T-helper 2 cell treated with Interferon-gamma antibody and Interleukin-4, amounts not matched to agents 5 μg/mL and 100 μg/mL, for 36 hours (primary cell): ENCODE measurements around the gene CORO1A.

Source experiments
- DNase-seq: peaks from one replicate; pipeline ENCODE4 v3.0.0; 2021; ENCODE audit warnings: low spot score
- H3K27ac Mint-ChIP-seq: one replicate; pipeline ENCODE4 v1.8.0; 2021; ENCODE audit warnings: mild to moderate bottlenecking, mixed read lengths
- H3K27me3 Mint-ChIP-seq: one replicate; pipeline ENCODE4 v1.8.0; 2021; ENCODE audit warnings: low read depth, mixed read lengths
- H3K36me3 Mint-ChIP-seq: one replicate; pipeline ENCODE4 v1.8.0; 2021; ENCODE audit warnings: low read depth, mixed read lengths
- H3K4me1 Mint-ChIP-seq: one replicate; pipeline ENCODE4 v1.8.0; 2021; ENCODE audit warnings: low read depth, mixed read lengths
- H3K4me3 Mint-ChIP-seq: one replicate; pipeline ENCODE4 v1.8.0; 2022; ENCODE audit warnings: mild to moderate bottlenecking, moderate library complexity, mixed read lengths
- H3K9me3 Mint-ChIP-seq: one replicate; pipeline ENCODE4 v1.8.0; 2021; ENCODE audit warnings: mixed read lengths

The CORO1A gene

DNA sequence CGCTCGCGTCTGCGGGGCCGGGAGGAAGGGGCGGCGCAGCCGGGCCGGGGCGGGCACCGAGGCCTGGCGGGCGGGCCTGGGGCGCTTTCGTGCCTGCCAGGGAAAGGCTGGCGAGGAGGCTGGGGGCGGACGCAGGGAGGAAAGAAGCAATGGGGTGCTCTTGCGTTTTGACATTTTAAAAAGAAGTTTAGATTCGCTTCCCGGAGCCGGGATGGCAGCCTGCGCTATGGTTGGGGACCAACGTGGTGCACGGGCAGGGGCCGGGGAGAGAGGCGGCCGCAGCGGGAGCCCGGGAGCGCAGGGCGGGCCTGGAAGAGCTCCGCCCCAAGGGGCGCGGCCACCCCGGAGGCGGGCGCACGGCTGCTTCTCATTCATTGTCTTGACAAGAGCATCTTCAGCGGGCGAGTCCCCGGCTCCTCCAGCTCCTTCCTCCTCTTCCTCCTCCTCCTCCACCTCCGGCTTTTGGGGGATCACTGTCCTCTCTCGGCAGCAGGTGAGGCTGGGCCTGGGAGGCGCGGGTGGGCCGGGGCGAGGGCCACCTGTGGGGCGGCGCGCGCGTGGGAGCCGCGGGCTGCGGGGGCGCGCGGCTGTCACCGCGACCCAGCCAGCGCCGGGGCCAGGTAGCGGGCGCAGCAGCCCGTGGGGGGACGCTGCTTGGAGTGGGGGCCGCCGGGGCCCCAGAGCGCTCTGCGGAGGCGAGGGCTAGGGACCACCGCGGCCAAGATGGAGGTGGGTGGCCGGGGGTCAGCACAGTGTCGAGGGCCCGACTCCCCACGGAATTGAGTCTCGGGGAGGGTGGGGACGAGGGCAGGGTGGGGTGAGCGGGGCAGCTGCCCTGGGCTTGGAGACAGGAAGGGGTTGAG, at the start of gene CORO1A:
TSS of gene CORO1A (plus strand) at position 370 of the 863 bp plus-strand sequence. CDS start 1,608 bp downstream, outside the sequence.
- Mint-ChIP-seq H3K9me3 (no peaks in the 10 kb centered on the region), H3K4me3 (peak within 1 kb of the TSS; percentile 100), H3K36me3 (peaks cover 44% of the 10 kb centered on the region), H3K27ac (peak within 1 kb of the TSS; percentile 97), H3K27me3 (no peaks in the 10 kb centered on the region), H3K4me1 (peaks cover 19% of the 10 kb centered on the region)
- peak; percentile 87 for DNase-seq

DNA sequence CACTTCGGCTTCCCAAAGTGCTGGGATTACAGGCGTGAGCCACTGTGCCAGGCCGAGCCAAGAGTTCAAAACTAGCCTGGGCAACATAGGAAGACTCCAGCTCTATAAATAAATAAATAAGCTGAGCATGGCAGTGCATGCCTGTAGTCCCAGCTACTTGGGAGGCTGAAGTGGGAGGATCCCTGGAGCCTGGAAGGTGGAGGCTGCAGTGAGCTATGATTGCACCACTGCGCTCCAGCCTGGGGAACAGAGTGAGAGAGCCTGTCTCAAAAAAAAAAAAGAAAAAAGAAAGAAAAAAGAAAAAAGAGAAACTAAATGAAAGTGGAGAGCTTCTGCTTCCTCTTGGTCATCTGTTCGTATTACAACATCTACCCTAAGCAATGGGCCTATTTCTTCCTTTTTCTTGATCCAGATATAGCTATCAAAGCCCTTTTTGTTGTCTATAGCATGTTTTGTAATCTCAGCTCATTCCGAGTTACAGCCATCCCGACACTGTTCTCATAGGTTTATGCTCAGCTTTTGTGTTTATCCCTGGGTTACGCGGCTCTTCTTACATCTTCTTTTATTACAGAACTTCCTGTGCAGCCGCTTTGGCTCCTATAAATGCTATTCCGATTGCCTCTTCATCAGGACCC, 46.3 kb upstream of the CORO1A start:
- H3K4me1 Mint-ChIP-seq = peaks cover 19% of the 10 kb centered on the region
- DNase-seq = no peak
- no peak overlapping the region for H3K27ac Mint-ChIP-seq
- H3K36me3 Mint-ChIP-seq = peaks cover 9% of the 10 kb centered on the region
- peaks cover 3% of the 10 kb centered on the region for H3K9me3 Mint-ChIP-seq
- H3K27me3 Mint-ChIP-seq = no peaks in the 10 kb centered on the region
- no peak overlapping the region for H3K4me3 Mint-ChIP-seq

DNA sequence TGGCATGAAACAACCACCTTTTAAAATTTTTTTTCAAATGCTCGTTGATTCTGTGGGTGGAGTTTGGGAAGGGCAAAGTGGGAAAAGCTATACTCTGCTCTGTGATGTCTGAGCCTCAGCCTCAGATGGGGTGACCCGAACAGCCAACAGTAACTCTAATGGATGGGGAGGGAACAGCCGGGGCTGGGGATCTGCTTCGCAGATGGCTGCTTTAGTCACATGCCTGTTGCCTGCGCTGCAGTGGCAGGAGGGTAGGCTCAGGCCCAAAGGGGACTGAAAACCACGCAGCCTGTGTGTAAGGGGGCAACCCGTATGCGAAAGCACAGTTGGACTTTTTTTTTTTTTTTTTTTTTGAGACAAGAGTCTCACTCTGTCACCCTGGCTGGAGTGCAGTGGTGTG, 45.5 kb upstream of the CORO1A start:
- DNase-seq = no peak
- Mint-ChIP-seq H3K4me3 (no peak overlapping the region), H3K27me3 (no peaks in the 10 kb centered on the region), H3K36me3 (peaks cover 5% of the 10 kb centered on the region), H3K9me3 (peaks cover 2% of the 10 kb centered on the region), H3K4me1 (peaks cover 16% of the 10 kb centered on the region), H3K27ac (no peak overlapping the region)

DNA sequence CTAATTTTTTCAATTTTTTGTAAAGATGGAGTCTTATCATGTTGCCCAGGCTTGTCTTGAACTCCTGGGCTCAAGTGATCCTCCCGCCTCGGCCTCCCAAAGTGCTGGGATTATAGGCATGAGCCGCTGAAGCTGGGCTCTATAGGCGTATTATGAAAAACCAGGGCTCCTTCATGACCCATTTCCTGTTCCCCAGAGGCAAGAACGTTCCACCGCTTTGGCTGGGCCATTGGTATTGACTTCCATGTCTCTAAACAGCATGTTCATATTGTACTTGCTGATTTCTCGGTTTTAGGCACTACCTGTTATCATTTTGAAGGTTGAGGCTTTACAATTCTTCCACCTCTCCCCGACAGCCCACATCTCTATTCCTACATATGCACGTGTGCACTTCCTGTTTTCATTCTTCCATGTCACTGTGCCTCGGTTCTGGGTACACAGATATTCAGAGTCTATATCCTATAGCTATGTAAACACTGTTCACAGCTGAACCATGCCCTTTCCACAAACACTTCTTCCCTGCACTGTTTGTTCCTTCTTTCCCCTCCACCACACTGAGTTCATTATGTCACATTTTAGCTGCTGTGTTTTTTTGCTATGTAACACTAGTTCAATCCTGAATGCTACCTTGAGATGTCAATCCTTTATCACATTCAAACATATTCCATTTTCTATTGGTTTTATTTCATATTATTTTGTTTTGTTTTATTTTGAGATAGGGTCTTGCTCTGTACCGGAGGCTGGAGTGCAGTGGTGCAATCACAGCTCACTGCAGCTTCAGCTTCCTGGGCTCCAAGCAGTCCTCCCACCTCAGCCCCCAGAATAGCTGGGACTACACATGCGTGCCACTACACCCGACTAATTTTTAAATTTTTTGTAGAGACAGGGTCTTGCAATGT, 43.6 kb upstream of the CORO1A start:
- Mint-ChIP-seq H3K4me3 (peak overlapping the region; percentile 28), H3K9me3 (no peaks in the 10 kb centered on the region), H3K4me1 (peaks cover 18% of the 10 kb centered on the region), H3K36me3 (peaks cover 2% of the 10 kb centered on the region), H3K27ac (peak overlapping the region; percentile 68), H3K27me3 (no peaks in the 10 kb centered on the region)
- DNase-seq = no peak

DNA sequence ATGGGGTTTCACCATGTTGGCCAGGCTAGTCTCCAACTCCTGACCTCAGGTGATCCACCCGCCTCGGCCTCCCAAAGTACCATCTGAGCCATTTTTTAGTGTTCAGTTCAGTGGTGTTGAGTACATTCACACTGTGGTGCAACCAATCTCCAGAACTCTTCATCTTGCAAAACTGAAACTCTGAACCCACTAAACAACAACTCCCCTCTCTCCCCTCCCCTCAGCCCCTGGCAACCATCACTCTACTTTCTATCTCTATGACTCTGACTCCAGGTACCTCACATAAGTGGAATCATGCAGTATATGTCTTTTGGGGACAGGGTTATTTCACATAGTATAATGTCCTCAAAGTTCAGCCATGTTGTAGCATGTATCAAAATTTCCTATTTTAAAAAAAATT, 41.7 kb upstream of the CORO1A start:
- Mint-ChIP-seq H3K9me3 (no peaks in the 10 kb centered on the region), H3K27ac (peak overlapping the region; percentile 50), H3K36me3 (no peaks in the 10 kb centered on the region), H3K27me3 (no peaks in the 10 kb centered on the region), H3K4me3 (no peak overlapping the region), H3K4me1 (peaks cover 18% of the 10 kb centered on the region)
- no peak for DNase-seq

DNA sequence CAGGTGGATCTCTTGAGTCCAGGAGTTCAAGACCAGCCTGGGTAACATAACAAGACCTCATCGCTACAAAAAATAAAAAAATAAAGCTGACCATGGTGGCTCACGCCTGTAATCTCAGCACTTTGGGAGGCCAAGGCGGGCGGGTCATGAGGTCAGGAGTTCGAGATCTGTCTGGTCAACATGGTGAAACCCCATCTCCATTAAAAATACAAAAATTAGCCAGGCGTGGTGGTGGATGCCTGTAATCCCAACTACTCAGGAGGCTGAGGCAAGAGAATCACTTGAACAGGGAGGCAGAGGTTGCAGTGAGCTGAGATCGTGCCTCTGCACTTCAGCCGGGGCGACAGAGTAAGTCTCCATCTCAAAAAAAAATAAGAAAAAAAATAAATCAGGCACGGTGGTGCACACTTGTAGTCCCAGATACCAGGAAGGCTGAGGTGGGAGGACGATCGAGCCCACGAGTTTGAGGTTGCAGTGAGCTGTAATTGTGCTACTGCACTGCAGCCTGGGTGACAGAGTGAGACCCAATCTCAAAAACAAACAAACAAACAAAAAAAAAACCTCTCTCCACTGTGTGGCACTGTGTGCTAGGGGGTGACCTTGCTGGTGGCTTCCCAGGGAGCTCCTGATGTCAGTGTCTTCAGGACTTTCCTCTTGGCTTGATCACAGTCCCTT, 40.6 kb upstream of the CORO1A start:
- peak overlapping the region; percentile 22 for H3K27ac Mint-ChIP-seq
- no peak overlapping the region for H3K4me3 Mint-ChIP-seq
- no peaks in the 10 kb centered on the region for H3K9me3 Mint-ChIP-seq
- H3K36me3 Mint-ChIP-seq = no peaks in the 10 kb centered on the region
- no peak for DNase-seq
- H3K27me3 Mint-ChIP-seq = no peaks in the 10 kb centered on the region
- H3K4me1 Mint-ChIP-seq = peaks cover 15% of the 10 kb centered on the region

DNA sequence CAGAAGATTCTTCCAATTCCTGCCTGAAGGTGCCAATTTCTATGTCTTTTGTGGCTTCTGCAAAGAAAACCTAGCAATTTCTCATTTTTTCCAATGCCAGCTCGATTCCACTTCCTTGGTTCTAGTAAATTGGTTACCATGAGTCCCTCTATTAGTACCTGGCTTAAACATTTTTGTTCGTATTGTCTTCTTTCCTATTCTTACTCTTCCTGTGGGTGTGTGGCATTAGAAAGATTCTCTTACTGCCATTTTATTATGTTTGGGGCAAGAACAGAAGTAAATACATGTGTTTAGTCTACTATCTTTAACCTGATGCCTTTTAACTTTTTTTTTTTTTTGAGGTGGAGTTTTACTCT, 40.1 kb upstream of the CORO1A start:
- no peak for DNase-seq
- Mint-ChIP-seq H3K27ac (peak overlapping the region; percentile 22), H3K4me1 (peaks cover 15% of the 10 kb centered on the region), H3K4me3 (no peak overlapping the region), H3K36me3 (no peaks in the 10 kb centered on the region), H3K9me3 (no peaks in the 10 kb centered on the region), H3K27me3 (no peaks in the 10 kb centered on the region)

DNA sequence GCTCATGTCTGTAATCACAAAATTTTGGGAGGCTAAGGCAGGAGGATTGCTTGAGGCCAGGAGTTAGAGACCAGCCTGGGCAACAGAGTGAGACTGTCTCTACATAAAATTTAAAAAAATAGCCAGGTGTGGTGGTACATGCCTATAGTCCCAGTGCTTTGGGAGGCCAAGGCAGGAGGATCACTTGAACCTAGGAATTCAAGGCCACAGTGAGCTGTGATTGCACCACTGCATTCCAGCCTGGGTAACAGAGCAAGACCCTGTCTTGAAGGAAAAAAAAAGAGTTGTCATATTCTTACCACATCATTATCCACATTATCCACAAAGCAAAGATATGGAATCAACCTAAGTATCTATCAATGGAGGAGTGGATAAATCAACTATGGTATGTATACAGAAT, 39.4 kb upstream of the CORO1A start:
- no peak for DNase-seq
- Mint-ChIP-seq H3K4me3 (no peak overlapping the region), H3K4me1 (peaks cover 15% of the 10 kb centered on the region), H3K9me3 (peaks cover 7% of the 10 kb centered on the region), H3K27ac (no peak overlapping the region), H3K36me3 (peaks cover 2% of the 10 kb centered on the region), H3K27me3 (no peaks in the 10 kb centered on the region)

DNA sequence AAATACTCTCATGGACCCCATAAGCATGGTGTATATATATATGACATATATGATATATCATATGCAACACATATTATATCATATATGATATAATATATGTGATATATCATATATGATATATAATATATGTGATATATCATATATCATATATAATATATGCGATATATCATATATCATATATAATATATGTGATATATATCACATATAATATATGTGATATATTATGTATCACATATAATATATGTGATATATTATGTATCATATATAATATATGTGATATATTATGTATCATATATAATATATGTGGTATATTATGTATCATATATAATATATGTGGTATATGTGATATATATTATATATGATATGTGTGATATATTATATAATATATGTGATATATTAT, 38.5 kb upstream of the CORO1A start:
- no peak for DNase-seq
- Mint-ChIP-seq H3K36me3 (peaks cover 6% of the 10 kb centered on the region), H3K4me1 (peaks cover 12% of the 10 kb centered on the region), H3K9me3 (peaks cover 14% of the 10 kb centered on the region), H3K27me3 (no peaks in the 10 kb centered on the region), H3K27ac (no peak overlapping the region), H3K4me3 (no peak overlapping the region)

DNA sequence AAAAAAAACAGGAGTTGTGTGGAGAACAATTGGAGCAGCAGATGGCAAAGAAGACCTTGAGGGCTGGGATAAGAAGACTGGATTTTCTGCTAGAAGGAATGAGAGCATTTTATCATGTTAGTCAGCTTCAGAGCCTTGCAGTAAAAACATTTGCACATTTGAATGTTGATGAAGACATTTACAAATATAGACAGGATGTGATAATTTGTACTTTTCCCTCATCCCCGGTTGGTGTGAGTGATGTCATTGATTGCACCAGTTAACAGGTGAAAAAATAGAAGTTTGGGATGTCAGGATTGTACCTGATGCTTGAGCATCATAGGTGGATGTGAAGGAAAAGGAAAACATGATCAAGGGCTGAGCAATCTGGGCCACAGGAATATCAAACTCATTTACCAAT, 37.7 kb upstream of the CORO1A start:
- Mint-ChIP-seq H3K9me3 (peaks cover 14% of the 10 kb centered on the region), H3K27ac (no peak overlapping the region), H3K4me3 (no peak overlapping the region), H3K4me1 (peaks cover 11% of the 10 kb centered on the region), H3K27me3 (no peaks in the 10 kb centered on the region), H3K36me3 (peaks cover 6% of the 10 kb centered on the region)
- no peak for DNase-seq

DNA sequence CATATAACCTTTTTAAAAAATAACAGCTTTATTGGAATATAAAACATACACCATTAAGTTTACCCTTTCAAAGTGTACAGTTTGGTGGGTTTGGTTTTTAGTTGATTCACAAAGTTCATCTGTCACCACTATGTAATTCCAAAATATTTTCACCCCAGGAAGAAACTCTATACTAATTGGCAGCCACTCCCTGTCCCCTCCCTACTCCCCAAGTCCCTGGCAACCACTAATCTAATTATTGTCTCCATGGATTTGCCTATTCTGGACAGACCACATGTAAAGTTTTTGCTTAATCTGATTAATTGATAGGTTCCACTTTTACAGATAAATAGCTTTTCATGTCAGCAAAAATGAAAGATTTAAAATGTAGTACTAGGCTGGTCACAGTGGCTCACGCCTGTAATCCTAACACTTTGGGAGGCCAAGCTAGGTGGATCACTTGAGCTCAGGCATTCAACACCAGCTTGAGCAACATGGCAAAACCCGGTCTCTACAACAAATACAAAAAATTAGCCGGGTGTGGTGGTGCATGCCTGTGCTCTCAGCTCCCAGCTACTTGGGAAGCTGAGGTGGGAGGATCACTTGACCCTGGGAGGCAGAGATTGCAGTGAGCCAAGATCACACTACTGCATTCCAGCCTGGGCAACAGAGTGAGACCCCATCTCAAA, 35.4 kb upstream of the CORO1A start:
- peaks cover 7% of the 10 kb centered on the region for H3K4me1 Mint-ChIP-seq
- no peak overlapping the region for H3K27ac Mint-ChIP-seq
- H3K27me3 Mint-ChIP-seq = no peaks in the 10 kb centered on the region
- H3K4me3 Mint-ChIP-seq = no peak overlapping the region
- peaks cover 9% of the 10 kb centered on the region for H3K36me3 Mint-ChIP-seq
- peaks cover 14% of the 10 kb centered on the region for H3K9me3 Mint-ChIP-seq
- DNase-seq = no peak

DNA sequence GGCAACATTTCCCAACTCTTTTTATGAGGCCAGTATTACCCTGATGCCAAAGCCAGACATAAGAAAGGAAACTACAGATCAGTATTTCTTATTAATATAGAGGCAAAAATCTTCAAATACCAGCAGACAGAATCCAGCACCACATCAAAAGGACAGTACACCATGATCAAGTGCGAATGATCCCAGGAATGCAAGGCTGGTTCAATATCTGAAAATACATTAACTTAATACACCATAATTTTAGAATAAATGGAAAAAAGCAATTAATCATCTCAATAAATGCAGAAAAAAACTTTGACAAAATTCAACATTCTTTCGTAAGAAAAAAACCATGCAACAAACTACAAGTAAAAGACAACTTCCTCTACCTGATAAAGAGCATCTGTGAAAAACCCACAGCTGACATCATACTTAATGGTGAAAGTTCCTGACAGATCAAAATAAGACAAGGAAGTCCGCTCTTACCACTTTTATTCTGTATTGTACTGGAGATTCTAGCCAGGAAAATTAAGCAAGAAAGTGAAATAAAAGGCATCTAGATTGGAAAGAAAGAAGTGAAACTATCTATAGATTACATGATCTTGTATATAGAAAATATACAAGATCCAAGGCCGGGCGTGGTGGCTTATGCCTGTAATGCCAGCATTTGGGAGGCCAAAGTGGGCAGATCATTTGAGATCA, 34.0 kb upstream of the CORO1A start:
- H3K27me3 Mint-ChIP-seq = no peaks in the 10 kb centered on the region
- no peak overlapping the region for H3K4me3 Mint-ChIP-seq
- H3K36me3 Mint-ChIP-seq = peaks cover 9% of the 10 kb centered on the region
- no peak overlapping the region for H3K27ac Mint-ChIP-seq
- peaks cover 2% of the 10 kb centered on the region for H3K4me1 Mint-ChIP-seq
- DNase-seq = no peak
- H3K9me3 Mint-ChIP-seq = peaks cover 14% of the 10 kb centered on the region

DNA sequence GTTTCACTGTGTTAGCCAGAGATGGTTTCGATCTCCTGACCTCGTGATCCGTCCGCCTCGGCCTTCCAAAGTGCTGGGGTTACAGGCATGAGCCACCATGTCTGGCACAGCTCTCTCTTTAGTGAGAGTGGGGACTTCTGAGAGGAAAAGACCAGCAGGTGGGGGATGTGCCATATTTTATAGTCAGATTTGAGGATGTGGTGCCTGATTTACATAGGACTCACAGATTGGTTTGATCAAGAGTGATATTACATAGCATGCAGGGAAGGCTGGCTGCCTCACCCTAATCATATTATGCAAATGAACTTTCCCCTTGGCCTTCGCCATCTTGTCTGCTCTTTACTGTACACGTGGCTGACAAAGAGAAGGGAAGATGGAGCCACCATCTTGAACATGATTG, 32.3 kb upstream of the CORO1A start:
- H3K9me3 Mint-ChIP-seq = peaks cover 14% of the 10 kb centered on the region
- no peak overlapping the region for H3K27ac Mint-ChIP-seq
- H3K4me3 Mint-ChIP-seq = no peak overlapping the region
- no peak for DNase-seq
- H3K27me3 Mint-ChIP-seq = no peaks in the 10 kb centered on the region
- peaks cover 2% of the 10 kb centered on the region for H3K4me1 Mint-ChIP-seq
- peaks cover 9% of the 10 kb centered on the region for H3K36me3 Mint-ChIP-seq
